NB4 (cell line): ENCODE data around the gene FSTL4.

Source experiments
- DNase-seq: peaks from one replicate; pipeline ENCODE4 v3.0.0; 2010; ENCODE audit warnings: low read depth
- H3K4me3 ChIP-seq: one replicate; pipeline ENCODE4 v1.5.1; 2011; ENCODE audit warnings: mild to moderate bottlenecking, low read depth, low read length, moderate library complexity
- CTCF ChIP-seq: IDR thresholded peaks from one replicate; pipeline ENCODE4 v1.5.1; 2012; ENCODE audit warnings: low read depth, low read length
- MAX ChIP-seq: IDR thresholded peaks from 2 replicates; pipeline ENCODE4 v1.6.1; 2011; ENCODE audit warnings: low read depth, low read length
- MYC ChIP-seq: IDR thresholded peaks from 2 replicates; pipeline ENCODE4 v1.6.1; 2011; ENCODE audit warnings: low read depth, low read length
- POLR2A ChIP-seq: IDR thresholded peaks from 2 replicates; pipeline ENCODE4 v1.6.1; 2011; ENCODE audit warnings: mild to moderate bottlenecking; ENCODE audit not compliant: insufficient read length; ENCODE audit errors: extremely low read depth

FSTL4 gene

GRCh38 chr5:133147815-133148567, 464.4 kb downstream of the FSTL4 start:
- TF ChIP-seq MYC, result no peak
- no peak for TF ChIP-seq POLR2A
- no peak for TF ChIP-seq CTCF
- no peak for TF ChIP-seq MAX
- DNase-seq, result no peak
- no peak overlapping the region for H3K4me3 ChIP-seq

GRCh38 chr5:133147411-133147810, 464.9 kb downstream of the FSTL4 start:
- H3K4me3 ChIP-seq, result no peak overlapping the region
- no peak for DNase-seq
- no peak for TF ChIP-seq MYC
- TF ChIP-seq MAX, result no peak
- TF ChIP-seq POLR2A, result no peak
- no peak for TF ChIP-seq CTCF
